Measurements from ENCODE around the gene GPR146.
"Not testable (repeated sequence)": the region's sequence is repeated elsewhere in the genome, so short reads cannot be mapped to it uniquely, and the experiment has no call there.

GPR146 gene

GRCh38 chr7:1068013-1068412 is 23.7 kb downstream of the GPR146 start:
- in situ Hi-C loops (cut with MboI; ENCODE audit: low pct_unique_long_range_greater_than_20kb, low sequenced_read_pairs, unreplicated experiment): loop anchor here (10.0 kb wide), 1 partner anchor 73 kb away; no protein-coding TSS in a partner anchor
- TF ChIP-seq CTCF (IDR thresholded peaks at IDR 0.05; ENCODE audit: extremely low read depth, insufficient read depth, missing control alignments): no peak
- no peak for DNase-seq (ENCODE audit: low spot score)

GRCh38 chr7:1068619-1069018 is 24.3 kb downstream of the GPR146 start:
- no peak for DNase-seq (ENCODE audit: low spot score)
- no peak for TF ChIP-seq CTCF (IDR thresholded peaks at IDR 0.05; ENCODE audit: extremely low read depth, insufficient read depth, missing control alignments)
- in situ Hi-C loops (cut with MboI; ENCODE audit: low pct_unique_long_range_greater_than_20kb, low sequenced_read_pairs, unreplicated experiment): loop anchor here (10.0 kb wide), 1 partner anchor 74 kb away; no protein-coding TSS in a partner anchor

GRCh38 chr7:1070544-1071011 is 26.2 kb downstream of the GPR146 start:
- in situ Hi-C loops (cut with MboI; ENCODE audit: low pct_unique_long_range_greater_than_20kb, low sequenced_read_pairs, unreplicated experiment): no loop called here
- DNase-seq (ENCODE audit: low spot score): no peak

GRCh38 chr7:1071731-1072254 is 27.4 kb downstream of the GPR146 start:
- no peak for DNase-seq (ENCODE audit: low spot score)
- no peak for TF ChIP-seq CTCF (IDR thresholded peaks at IDR 0.05; ENCODE audit: extremely low read depth, insufficient read depth, missing control alignments)
- in situ Hi-C loops (cut with MboI; ENCODE audit: low pct_unique_long_range_greater_than_20kb, low sequenced_read_pairs, unreplicated experiment): no loop called here

More at GRCh38 chr7:1070544-1071011, 26.2 kb downstream of the GPR146 start:
- no peak for TF ChIP-seq CTCF (IDR thresholded peaks at IDR 0.05; ENCODE audit: extremely low read depth, insufficient read depth, missing control alignments)

- DNase-seq (ENCODE audit: low spot score): no peak
- in situ Hi-C loops (cut with MboI; ENCODE audit: low pct_unique_long_range_greater_than_20kb, low sequenced_read_pairs, unreplicated experiment): no loop called here
- TF ChIP-seq CTCF (IDR thresholded peaks at IDR 0.05; ENCODE audit: extremely low read depth, insufficient read depth, missing control alignments): no peak
Measured at GRCh38 chr7:1073142-1073977, 29.0 kb downstream of the GPR146 start.

GRCh38 chr7:1074018-1074417 is 29.7 kb downstream of the GPR146 start:
- DNase-seq (ENCODE audit: low spot score); in situ Hi-C loops (cut with MboI; ENCODE audit: low pct_unique_long_range_greater_than_20kb, low sequenced_read_pairs, unreplicated experiment): not testable (repeated sequence)

All from GM13977 (cell line).